ENCODE measurements around the gene GINM1.

GRCh38 chr6:149563928-149564325 is 2.2 kb upstream of the GINM1 start:
- TF ChIP-seq CTCF (IDR thresholded peaks at IDR 0.05): no peak
- no peak for TF ChIP-seq POLR2A (IDR thresholded peaks at IDR 0.05)

All from stomach (tissue), 4 donors.